ENCODE measurements around the gene ITPKC. TPM values are rescaled to one million over a fixed set of nuclear protein-coding genes. Genes with fewer than 3 reads are reported as not detected.

The ITPKC gene
- total RNA-seq, 2 donors from 2014 or later = 40.8 to 44.5 TPM

- H3K4me1 ChIP-seq (replicated peaks) = no peaks in the 10 kb centered on the region
- intact Hi-C loops (cut with DNase I) = no loop called here
- peak; percentile 96 for DNase-seq (ENCODE audit: low spot score)
- H3K27ac ChIP-seq = peak overlapping the region; percentile 99 to 100
- peak in 3 of 4 experiments; percentile 18 to 23 (median 23) for TF ChIP-seq CTCF (IDR thresholded peaks at IDR 0.05)
- peak; percentile 78 for TF ChIP-seq POLR2AphosphoS5 (IDR thresholded peaks at IDR 0.05)
- no peak for TF ChIP-seq POLR2A (IDR thresholded peaks at IDR 0.05)
- 2% methylated on average over 31 of the region's 31 CpGs for WGBS
- H3K9me3 ChIP-seq = no peaks in the 10 kb centered on the region
- H3K27me3 ChIP-seq (replicated peaks; ENCODE audit: insufficient read depth) = no peaks in the 10 kb centered on the region
- peak overlapping the region; percentile 28 to 79 for H3K4me3 ChIP-seq
- H3K36me3 ChIP-seq = no peaks in the 10 kb centered on the region
These were observed 2.2 kb upstream of the ITPKC start for GRCh38 chr19:40714441-40715299.

- DNase-seq (ENCODE audit: low spot score) = peak; percentile 46
- no peaks in the 10 kb centered on the region for H3K36me3 ChIP-seq
- H3K4me1 ChIP-seq (replicated peaks) = no peaks in the 10 kb centered on the region
- peak overlapping the region; percentile 99 to 100 for H3K27ac ChIP-seq
- intact Hi-C loops (cut with DNase I) = loop anchor here (2.0 kb wide), 1 partner anchor 81 kb away; no protein-coding TSS in a partner anchor
- H3K9me3 ChIP-seq = no peaks in the 10 kb centered on the region
- H3K4me3 ChIP-seq = peak overlapping the region; percentile 79 to 85
- 3% methylated on average over 8 of the region's 8 CpGs for WGBS
- TF ChIP-seq POLR2AphosphoS5 (IDR thresholded peaks at IDR 0.05) (no peak), CTCF (IDR thresholded peaks at IDR 0.05) (no peak), POLR2A (IDR thresholded peaks at IDR 0.05) (no peak)
- H3K27me3 ChIP-seq (replicated peaks; ENCODE audit: insufficient read depth) = no peaks in the 10 kb centered on the region
These were observed 856 bp upstream of the ITPKC start for GRCh38 chr19:40716031-40716481.

- WGBS = 2% methylated on average over 13 of the region's 20 CpGs
- Histone ChIP-seq H3K27me3 (replicated peaks; ENCODE audit: insufficient read depth) (no peaks in the 10 kb centered on the region), H3K36me3 (no peaks in the 10 kb centered on the region), H3K9me3 (no peaks in the 10 kb centered on the region), H3K4me3 (peak overlapping the region; percentile 79 to 85), H3K4me1 (replicated peaks) (no peaks in the 10 kb centered on the region), H3K27ac (peak overlapping the region; percentile 99 to 100)
- intact Hi-C loops (cut with DNase I) = loop anchor here (2.0 kb wide), 1 partner anchor 79 kb away; no protein-coding TSS in a partner anchor
- DNase-seq (ENCODE audit: low spot score) = peak; percentile 27
- TF ChIP-seq POLR2A (IDR thresholded peaks at IDR 0.05) (no peak), POLR2AphosphoS5 (IDR thresholded peaks at IDR 0.05) (no peak), CTCF (IDR thresholded peaks at IDR 0.05) (no peak)
These were observed 490 bp downstream of the ITPKC start for GRCh38 chr19:40717325-40717879.

GRCh38 chr19:40717880-40718773 is 1.2 kb downstream of the ITPKC start:
- no peaks in the 10 kb centered on the region for H3K27me3 ChIP-seq (replicated peaks; ENCODE audit: insufficient read depth)
- H3K36me3 ChIP-seq = no peaks in the 10 kb centered on the region
- WGBS = 9% methylated on average over 20 of the region's 20 CpGs
- no peaks in the 10 kb centered on the region for H3K4me1 ChIP-seq (replicated peaks)
- no peaks in the 10 kb centered on the region for H3K9me3 ChIP-seq
- intact Hi-C loops (cut with DNase I) = loop anchor here (2.0 kb wide), 1 partner anchor 79 kb away; no protein-coding TSS in a partner anchor
- peak; percentile 41 for DNase-seq (ENCODE audit: low spot score)
- H3K4me3 ChIP-seq = peak overlapping the region; percentile 79 to 85
- TF ChIP-seq POLR2A (IDR thresholded peaks at IDR 0.05) (no peak), CTCF (IDR thresholded peaks at IDR 0.05) (no peak), POLR2AphosphoS5 (IDR thresholded peaks at IDR 0.05) (no peak)
- peak overlapping the region; percentile 99 to 100 for H3K27ac ChIP-seq

Measured in prostate gland (tissue), 2 donors.